HCT116 (cell line): ENCODE measurements around the gene ASB15. TPM values are rescaled to one million over a fixed set of nuclear protein-coding genes. Genes with fewer than 3 reads are reported as not detected.

Source experiments
- ATAC-seq: fragments of 200-7000 bp; cut with Tn5 transposase; 2 replicates; pipeline ENCODE4 v1.9.1; 2020; ENCODE audit warnings: mild to moderate bottlenecking, moderate library complexity
- BruUV-seq: library from RNA; stranded (reverse); fragments of 400-500 nt; replicated peaks from 2 replicates; lab custom pipeline; 2021; lab: Mats Ljungman, UMichigan
- CTCF ChIA-PET: fragments of 300-600 bp; sonication (Branson Sonifier 250); formaldehyde crosslinking; loops from one replicate; lab custom pipeline; 2021; ENCODE audit warnings: antibody characterized with exemption; lab: Charles Lee
- POLR2A ChIA-PET: fragments of 300-600, 350-600 bp; sonication (Branson Sonifier 250); formaldehyde crosslinking; loops from one replicate; lab custom pipeline; 2021; ENCODE audit warnings: antibody characterized with exemption; lab: Charles Lee
- RAD21 ChIA-PET, 2 experiments: fragments of 300-600 bp; sonication (Branson Sonifier 250); formaldehyde crosslinking; loops; one replicate each; lab custom pipeline; 2023; ENCODE audit warnings: low total read pairs in 2 of 2; ENCODE audit not compliant: uncharacterized antibody in 2 of 2, unreplicated experiment in 2 of 2, low non-redundant PET in 1 of 2; lab: Charles Lee
- DNase-seq: peaks from one replicate; pipeline ENCODE4 v3.0.0-alpha.2; 2010; ENCODE audit warnings: low read depth, low spot score
- H2AFZ ChIP-seq: fragments of 200-600 bp; shearing (Covaris generic), sonication (generic); 2 replicates; pipeline ENCODE4 v1.6.1; 2017; ENCODE audit warnings: low read depth, mixed run types, mixed read lengths, antibody characterized with exemption, low read length; ENCODE audit not compliant: poor library complexity, severe bottlenecking
- H3K27ac ChIP-seq: 2 replicates; pipeline ENCODE4 v1.5.1; 2012; ENCODE audit warnings: low read depth, low read length
- H3K27me3 ChIP-seq: fragments of 200-600 bp; sonication (generic); 2 replicates; pipeline ENCODE4 v1.6.1; 2016; ENCODE audit warnings: mixed run types, low read length, mixed read lengths; ENCODE audit not compliant: insufficient read depth
- H3K36me3 ChIP-seq, 2 experiments: fragments of 200-500 bp in 1 of 2; fragments of 200-600 bp in 1 of 2; sonication (Bioruptor generic) in 1 of 2; sonication (generic) in 1 of 2; 2 replicates each; pipeline versions ENCODE4 v1.5.1 to v1.6.1; 2014 to 2016; ENCODE audit warnings: low read length in 2 of 2, inconsistent platforms in 1 of 2, mixed read lengths in 1 of 2, mixed run types in 1 of 2; ENCODE audit not compliant: insufficient read depth in 2 of 2, control insufficient read depth in 1 of 2
- H3K4me1 ChIP-seq, 2 experiments: fragments of 200-600 bp in 1 of 2; sonication (generic) in 1 of 2; 2 replicates each; pipeline versions ENCODE4 v1.5.1 to v1.6.1; 2012 to 2017; ENCODE audit warnings: low read length in 2 of 2, inconsistent platforms in 1 of 2, mild to moderate bottlenecking in 1 of 2, mixed read lengths in 1 of 2, mixed run types in 1 of 2, moderate library complexity in 1 of 2; ENCODE audit not compliant: insufficient read depth in 2 of 2, control insufficient read depth in 1 of 2
- H3K4me2 ChIP-seq: fragments of 200-600 bp; sonication (generic); 2 replicates; pipeline ENCODE4 v1.6.1; 2017; ENCODE audit warnings: mixed run types, low read length, mixed read lengths
- H3K4me3 ChIP-seq, 2 experiments: fragments of 200-600 bp in 1 of 2; sonication (generic) in 1 of 2; replicated peaks in 1 of 2; 2 replicates each; pipeline ENCODE4 v1.5.1; 2011 to 2016; ENCODE audit warnings: low read length in 2 of 2, control low read depth in 1 of 2, low read depth in 1 of 2, mild to moderate bottlenecking in 1 of 2, mixed read lengths in 1 of 2, mixed run types in 1 of 2
- H3K79me2 ChIP-seq: fragments of 200-600 bp; sonication (generic); 2 replicates; pipeline ENCODE4 v1.6.1; 2017; ENCODE audit warnings: mild to moderate bottlenecking, mixed run types, low read length, moderate library complexity, mixed read lengths; ENCODE audit not compliant: insufficient read depth
- H3K9ac ChIP-seq: fragments of 200-600 bp; sonication (generic); 2 replicates; pipeline ENCODE4 v1.6.1; 2016; ENCODE audit warnings: low read length, mixed read lengths
- H3K9me2 ChIP-seq: fragments of 200-600 bp; sonication (generic), shearing (Covaris generic); 2 replicates; pipeline ENCODE4 v1.6.1; 2017; ENCODE audit warnings: mixed run types, mild to moderate bottlenecking, moderate library complexity; ENCODE audit not compliant: insufficient read depth
- H3K9me3 ChIP-seq, 2 experiments: fragments of 200-500 bp in 1 of 2; fragments of 200-600 bp in 1 of 2; sonication (Bioruptor generic) in 1 of 2; sonication (generic) in 1 of 2; 2 replicates each; pipeline ENCODE4 v1.6.1; 2014 to 2017; ENCODE audit warnings: low read length in 2 of 2, mixed read lengths in 2 of 2, inconsistent platforms in 1 of 2, low read depth in 1 of 2, mild to moderate bottlenecking in 1 of 2, mixed run types in 1 of 2, moderate library complexity in 1 of 2; ENCODE audit not compliant: control insufficient read depth in 1 of 2, insufficient read depth in 1 of 2
- H4K20me1 ChIP-seq: fragments of 200-600 bp; sonication (generic), shearing (Covaris generic); 2 replicates; pipeline ENCODE4 v1.6.1; 2017; ENCODE audit warnings: mixed run types, mild to moderate bottlenecking, moderate library complexity; ENCODE audit not compliant: insufficient read depth
- CEBPB ChIP-seq: IDR thresholded peaks from 2 replicates; pipeline ENCODE4 v1.6.1; 2012; ENCODE audit warnings: low read depth
- EGR1 ChIP-seq: IDR thresholded peaks from 2 replicates; pipeline ENCODE4 v1.6.1; 2012; ENCODE audit warnings: low read depth
- FOSL1 ChIP-seq: IDR thresholded peaks from 2 replicates; pipeline ENCODE4 v1.6.1; 2012; ENCODE audit warnings: low read depth
- POLR2A ChIP-seq: IDR thresholded peaks from 2 replicates; pipeline ENCODE4 v1.7.0; 2011; ENCODE audit warnings: borderline replicate concordance; ENCODE audit not compliant: insufficient read depth, insufficient read length; ENCODE audit errors: extremely low read depth
- RAD21 ChIP-seq: IDR thresholded peaks from 2 replicates; pipeline ENCODE4 v1.6.1; 2012; ENCODE audit warnings: low read depth, mild to moderate bottlenecking
- SP1 ChIP-seq: IDR thresholded peaks from 2 replicates; pipeline ENCODE4 v1.6.1; 2012; ENCODE audit warnings: low read depth
- SRF ChIP-seq: IDR thresholded peaks from 2 replicates; pipeline ENCODE4 v1.6.1; 2012; ENCODE audit warnings: low read depth
- TCF7L2 ChIP-seq: IDR thresholded peaks from 2 replicates; pipeline ENCODE4 v1.7.0; 2011; ENCODE audit warnings: borderline replicate concordance, inconsistent platforms; ENCODE audit not compliant: insufficient read depth, insufficient read length; ENCODE audit errors: extremely low read depth
- YY1 ChIP-seq: IDR thresholded peaks from 2 replicates; pipeline ENCODE4 v1.6.1; 2011; ENCODE audit warnings: low read length, low read depth, moderate library complexity, mild to moderate bottlenecking; ENCODE audit not compliant: insufficient replicate concordance; ENCODE audit errors: extremely low read depth
- intact Hi-C: fragments of 100-400 bp; cut with micrococcal nuclease; formaldehyde crosslinking; loops from 2 replicates; pipeline ENCODE4 v1.10.0; 2022
- total RNA-seq: library from RNA; stranded (reverse); gene quantifications from one replicate; pipeline ENCODE4 v1.2.1, GENCODE V29; 2021; ENCODE audit not compliant: unreplicated experiment
- TF ChIP-seq, protein P1 (sequence below): IDR thresholded peaks from 2 replicates; pipeline ENCODE4 v1.6.1; 2011; ENCODE audit warnings: mild to moderate bottlenecking, low read length, moderate library complexity; ENCODE audit not compliant: insufficient replicate concordance; ENCODE audit errors: extremely low read depth

Gene ASB15
- total RNA-seq, 1 experiment from 2014 or later: not detected

DNA sequence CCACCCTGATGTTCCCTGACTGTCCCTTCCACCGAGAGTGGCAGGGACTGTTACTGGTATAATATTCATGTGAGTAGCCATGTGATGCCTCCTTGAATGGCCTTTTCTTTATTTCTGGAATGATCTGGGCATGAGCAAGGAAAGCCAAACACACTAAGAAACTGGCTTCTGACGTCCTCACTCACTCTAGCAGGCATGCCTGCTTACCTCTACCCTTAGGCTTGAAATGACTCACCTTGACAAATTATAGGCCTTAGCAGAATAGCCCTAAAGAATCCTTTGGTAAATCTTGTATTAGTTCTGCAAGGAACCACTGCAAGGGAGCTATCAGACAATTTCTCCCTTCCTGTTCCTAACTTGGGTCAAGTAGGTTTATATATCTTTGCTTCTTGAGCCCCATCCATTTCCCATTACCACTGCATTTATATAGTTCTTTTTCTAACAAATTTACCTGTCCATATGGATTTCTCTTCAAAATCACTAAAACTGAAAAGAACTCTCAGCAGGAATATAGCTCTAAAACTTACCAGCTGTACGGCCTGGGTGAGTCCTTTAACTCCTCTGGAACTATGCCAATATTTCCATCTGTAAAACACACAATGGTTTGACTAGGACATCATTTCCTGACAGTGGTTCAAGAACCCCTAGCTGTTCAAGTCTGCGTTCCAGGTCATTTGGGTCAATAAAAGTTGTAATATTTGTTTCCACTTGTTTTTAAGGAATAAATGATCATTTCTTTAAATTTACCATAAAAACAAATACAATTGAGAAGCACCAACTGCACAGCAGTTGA lies 31.0 kb upstream of the ASB15 start:
- ChIA-PET POLR2A (no interaction called here), RAD21 (no interaction called here), CTCF (no interaction called here)
- BruUV-seq: no TSS peak
- H3K27me3 ChIP-seq: no peaks in the 10 kb centered on the region
- H3K27ac ChIP-seq: no peak overlapping the region
- no peak for DNase-seq
- H3K4me1 ChIP-seq: peaks cover 2 to 5% of the 10 kb centered on the region in 2 experiments; a peak in 2 of 4 replicates
- H4K20me1 ChIP-seq: no peaks in the 10 kb centered on the region
- intact Hi-C loops: no loop called here
- H3K9me2 ChIP-seq: no peaks in the 10 kb centered on the region
- H3K4me2 ChIP-seq: no peak overlapping the region
- H3K79me2 ChIP-seq: no peaks in the 10 kb centered on the region
- ATAC-seq: no peak
- H3K4me3 ChIP-seq: no peak overlapping the region
- no peaks in the 10 kb centered on the region for H3K36me3 ChIP-seq
- H2AFZ ChIP-seq: no peak overlapping the region
- no peaks in the 10 kb centered on the region for H3K9me3 ChIP-seq
- no peak overlapping the region for H3K9ac ChIP-seq
- no peak for TF ChIP-seq POLR2A
- no peak for TF ChIP-seq CEBPB
- TF ChIP-seq RAD21: no peak
- TF ChIP-seq, protein P1, sequence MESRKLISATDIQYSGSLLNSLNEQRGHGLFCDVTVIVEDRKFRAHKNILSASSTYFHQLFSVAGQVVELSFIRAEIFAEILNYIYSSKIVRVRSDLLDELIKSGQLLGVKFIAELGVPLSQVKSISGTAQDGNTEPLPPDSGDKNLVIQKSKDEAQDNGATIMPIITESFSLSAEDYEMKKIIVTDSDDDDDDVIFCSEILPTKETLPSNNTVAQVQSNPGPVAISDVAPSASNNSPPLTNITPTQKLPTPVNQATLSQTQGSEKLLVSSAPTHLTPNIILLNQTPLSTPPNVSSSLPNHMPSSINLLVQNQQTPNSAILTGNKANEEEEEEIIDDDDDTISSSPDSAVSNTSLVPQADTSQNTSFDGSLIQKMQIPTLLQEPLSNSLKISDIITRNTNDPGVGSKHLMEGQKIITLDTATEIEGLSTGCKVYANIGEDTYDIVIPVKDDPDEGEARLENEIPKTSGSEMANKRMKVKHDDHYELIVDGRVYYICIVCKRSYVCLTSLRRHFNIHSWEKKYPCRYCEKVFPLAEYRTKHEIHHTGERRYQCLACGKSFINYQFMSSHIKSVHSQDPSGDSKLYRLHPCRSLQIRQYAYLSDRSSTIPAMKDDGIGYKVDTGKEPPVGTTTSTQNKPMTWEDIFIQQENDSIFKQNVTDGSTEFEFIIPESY: no peak
- TF ChIP-seq EGR1: no peak
- TF ChIP-seq SRF: no peak
- no peak for TF ChIP-seq FOSL1
- TF ChIP-seq TCF7L2: no peak
- TF ChIP-seq SP1: no peak
- TF ChIP-seq YY1: no peak
- TF ChIP-seq, all 23 proteins: peak for 0
